Measurements from ENCODE around the gene VWCE.

VWCE gene

GRCh38 chr11:61297341-61297740 lies 2.2 kb upstream of the VWCE start:
- TF ChIP-seq CTCF (IDR thresholded peaks at IDR 0.05; ENCODE audit: control insufficient read depth, insufficient read depth, low read depth, low read length, missing control alignments), result no peak
- H3K4me3 ChIP-seq (ENCODE audit: control insufficient read depth, low read depth, low read length), result no peak overlapping the region
- DNase-seq (ENCODE audit: low read depth), result no peak

- no peak for TF ChIP-seq CTCF (IDR thresholded peaks at IDR 0.05; ENCODE audit: control insufficient read depth, insufficient read depth, low read depth, low read length, missing control alignments)
- no peak overlapping the region for H3K4me3 ChIP-seq (ENCODE audit: control insufficient read depth, low read depth, low read length)
- DNase-seq (ENCODE audit: low read depth), result no peak
Observed at GRCh38 chr11:61295596-61295926, 445 bp upstream of the VWCE start.

GRCh38 chr11:61293867-61294716 lies 1.0 kb downstream of the VWCE start:
- peak; percentile 15 for TF ChIP-seq CTCF (IDR thresholded peaks at IDR 0.05; ENCODE audit: control insufficient read depth, insufficient read depth, low read depth, low read length, missing control alignments)
- DNase-seq (ENCODE audit: low read depth), result no peak
- H3K4me3 ChIP-seq (ENCODE audit: control insufficient read depth, low read depth, low read length), result peak overlapping the region; percentile 49

GRCh38 chr11:61292356-61292755 lies 2.8 kb downstream of the VWCE start:
- TF ChIP-seq CTCF (IDR thresholded peaks at IDR 0.05; ENCODE audit: control insufficient read depth, insufficient read depth, low read depth, low read length, missing control alignments), result no peak
- H3K4me3 ChIP-seq (ENCODE audit: control insufficient read depth, low read depth, low read length), result no peak overlapping the region
- DNase-seq (ENCODE audit: low read depth), result no peak

GRCh38 chr11:61290905-61291690 lies 4.0 kb downstream of the VWCE start:
- no peak overlapping the region for H3K4me3 ChIP-seq (ENCODE audit: control insufficient read depth, low read depth, low read length)
- no peak for DNase-seq (ENCODE audit: low read depth)

More at GRCh38 chr11:61290905-61291690, 4.0 kb downstream of the VWCE start:
- TF ChIP-seq CTCF (IDR thresholded peaks at IDR 0.05; ENCODE audit: control insufficient read depth, insufficient read depth, low read depth, low read length, missing control alignments), result no peak

Measured in AG09309 (cell line).